Measurements from ENCODE around the gene TEAD1. TPM values are rescaled to one million over a fixed set of nuclear protein-coding genes. Genes with fewer than 3 reads are reported as not detected.

The TEAD1 gene
- total RNA-seq, 2 donors from 2014 or later = 32.7 to 56.7 TPM

DNA sequence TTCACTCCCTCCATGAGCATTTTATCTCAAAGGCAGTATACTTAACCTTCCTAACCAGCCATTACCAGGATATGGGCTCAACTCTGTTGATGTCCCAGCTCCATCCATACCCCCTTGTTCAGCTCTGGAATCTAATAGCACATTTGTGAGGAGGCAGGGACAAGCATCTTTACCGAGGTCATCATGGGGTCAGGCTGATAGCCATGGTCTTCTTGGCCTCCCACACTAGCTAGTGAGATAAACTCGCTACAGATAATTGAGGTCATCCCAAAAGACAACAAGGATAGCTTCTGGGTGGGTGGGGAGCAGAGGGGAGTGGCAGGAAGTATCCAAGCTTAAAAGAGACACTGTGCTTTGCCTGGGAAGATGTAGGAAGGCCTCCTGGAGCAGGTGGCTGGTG lies 193.3 kb downstream of the TEAD1 start:
- Histone ChIP-seq H3K4me1 (no peaks in the 10 kb centered on the region), H3K9me3 (no peaks in the 10 kb centered on the region), H3K27ac (no peak overlapping the region), H3K9ac (ENCODE audit: low read depth in 2 of 2, low read length in 2 of 2) (no peak overlapping the region), H3K36me3 (no peaks in the 10 kb centered on the region), H3K4me3 (no peak overlapping the region), H3K27me3 (no peaks in the 10 kb centered on the region)
- TF ChIP-seq CTCF (IDR thresholded peaks at IDR 0.05) = no peak
- DNase-seq = no peak
- intact Hi-C loops (cut with DNase I) = no loop called here

DNA sequence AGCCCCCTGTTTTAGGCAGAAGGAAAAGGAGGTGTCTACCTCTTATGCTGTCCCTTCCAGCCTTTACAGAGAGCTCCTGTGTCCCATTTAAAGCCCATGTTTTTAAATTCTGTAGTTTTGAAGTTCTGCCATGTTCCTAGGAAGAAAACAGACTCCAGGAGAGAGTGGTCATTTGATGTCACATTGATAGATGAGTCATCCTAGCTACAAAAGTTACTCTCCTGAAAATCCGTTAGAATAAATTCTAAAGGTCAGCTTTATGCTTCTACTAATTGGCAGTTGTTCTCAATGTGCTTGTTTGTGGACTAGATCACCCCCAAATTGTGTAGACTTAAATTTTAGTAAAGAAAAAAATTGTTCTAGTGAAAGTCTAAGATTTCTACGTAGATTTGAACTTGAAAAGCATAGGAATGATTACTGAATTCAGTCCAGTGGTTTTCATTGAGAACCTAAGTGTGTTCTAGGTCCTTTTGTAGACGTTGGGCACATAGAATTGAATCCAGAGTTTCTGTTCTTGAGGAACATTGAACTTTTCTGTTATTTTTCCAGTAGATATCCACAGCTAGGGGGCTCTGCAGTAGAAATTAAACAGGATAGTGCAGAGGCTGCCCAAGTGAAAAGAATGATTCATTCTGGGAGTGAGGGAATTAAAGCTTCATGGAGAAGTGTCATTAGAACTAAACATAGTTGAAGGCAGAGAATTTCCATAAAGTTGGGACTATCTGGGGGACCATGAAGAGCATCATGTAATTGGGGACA lies 194.3 kb downstream of the TEAD1 start:
- no peak for TF ChIP-seq CTCF (IDR thresholded peaks at IDR 0.05)
- H3K4me3 ChIP-seq = no peak overlapping the region
- no peak for DNase-seq
- H3K9me3 ChIP-seq = no peaks in the 10 kb centered on the region
- no peak overlapping the region for H3K27ac ChIP-seq
- H3K9ac ChIP-seq (ENCODE audit: low read depth in 2 of 2, low read length in 2 of 2) = no peak overlapping the region
- H3K27me3 ChIP-seq = no peaks in the 10 kb centered on the region
- intact Hi-C loops (cut with DNase I) = no loop called here
- no peaks in the 10 kb centered on the region for H3K36me3 ChIP-seq
- no peaks in the 10 kb centered on the region for H3K4me1 ChIP-seq

GRCh38 chr11:12871241-12871640 lies 197.0 kb downstream of the TEAD1 start:
- no peaks in the 10 kb centered on the region for H3K4me1 ChIP-seq
- no peaks in the 10 kb centered on the region for H3K9me3 ChIP-seq
- no peaks in the 10 kb centered on the region for H3K27me3 ChIP-seq
- intact Hi-C loops (cut with DNase I) = no loop called here
- no peak for TF ChIP-seq CTCF (IDR thresholded peaks at IDR 0.05)
- no peak overlapping the region for H3K27ac ChIP-seq
- H3K9ac ChIP-seq (ENCODE audit: low read depth in 2 of 2, low read length in 2 of 2) = no peak overlapping the region
- no peak overlapping the region for H3K4me3 ChIP-seq
- H3K36me3 ChIP-seq = no peaks in the 10 kb centered on the region
- DNase-seq = no peak

- no peak for TF ChIP-seq CTCF (IDR thresholded peaks at IDR 0.05)
- H3K27ac ChIP-seq = no peak overlapping the region
- intact Hi-C loops (cut with DNase I) = no loop called here
- no peak overlapping the region for H3K4me3 ChIP-seq
- no peaks in the 10 kb centered on the region for H3K4me1 ChIP-seq
- no peaks in the 10 kb centered on the region for H3K9me3 ChIP-seq
- DNase-seq = no peak
- H3K9ac ChIP-seq (ENCODE audit: low read depth in 2 of 2, low read length in 2 of 2) = no peak overlapping the region
- no peaks in the 10 kb centered on the region for H3K27me3 ChIP-seq
- H3K36me3 ChIP-seq = no peaks in the 10 kb centered on the region
Measured at GRCh38 chr11:12871788-12872321, 197.6 kb downstream of the TEAD1 start.

DNA sequence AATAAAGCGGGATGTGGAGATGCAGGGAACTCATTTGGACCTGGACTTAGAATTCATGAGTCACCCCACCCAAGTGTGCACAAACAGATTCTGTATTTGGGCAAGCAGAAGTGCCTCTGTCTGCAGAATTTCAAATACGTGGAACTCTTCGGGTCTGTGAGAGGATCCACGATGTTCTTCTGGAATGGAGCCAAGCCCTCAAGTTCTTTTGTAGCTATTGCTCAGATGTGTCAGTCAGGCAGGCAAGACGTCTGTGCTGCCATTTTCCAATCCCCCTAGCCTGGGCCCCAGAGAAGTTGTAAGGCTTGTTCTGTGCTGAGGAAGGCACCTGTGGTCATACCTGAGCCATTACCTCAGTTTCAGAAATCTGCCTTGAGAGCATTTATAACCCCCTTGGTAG lies 202.1 kb downstream of the TEAD1 start:
- TF ChIP-seq CTCF (IDR thresholded peaks at IDR 0.05) = no peak
- no peak for DNase-seq
- H3K4me1 ChIP-seq = no peaks in the 10 kb centered on the region
- no peak overlapping the region for H3K27ac ChIP-seq
- H3K9me3 ChIP-seq = no peaks in the 10 kb centered on the region
- no peak overlapping the region for H3K9ac ChIP-seq (ENCODE audit: low read depth in 2 of 2, low read length in 2 of 2)
- intact Hi-C loops (cut with DNase I) = no loop called here
- H3K4me3 ChIP-seq = no peak overlapping the region
- no peaks in the 10 kb centered on the region for H3K27me3 ChIP-seq
- no peaks in the 10 kb centered on the region for H3K36me3 ChIP-seq

Data from colonic mucosa (tissue), 4 donors.